ENCODE measurements around the gene C19orf73.
"Not testable (repeated sequence)": the region's sequence is repeated elsewhere in the genome, so short reads cannot be mapped to it uniquely, and the experiment has no call there.

Gene C19orf73

DNA sequence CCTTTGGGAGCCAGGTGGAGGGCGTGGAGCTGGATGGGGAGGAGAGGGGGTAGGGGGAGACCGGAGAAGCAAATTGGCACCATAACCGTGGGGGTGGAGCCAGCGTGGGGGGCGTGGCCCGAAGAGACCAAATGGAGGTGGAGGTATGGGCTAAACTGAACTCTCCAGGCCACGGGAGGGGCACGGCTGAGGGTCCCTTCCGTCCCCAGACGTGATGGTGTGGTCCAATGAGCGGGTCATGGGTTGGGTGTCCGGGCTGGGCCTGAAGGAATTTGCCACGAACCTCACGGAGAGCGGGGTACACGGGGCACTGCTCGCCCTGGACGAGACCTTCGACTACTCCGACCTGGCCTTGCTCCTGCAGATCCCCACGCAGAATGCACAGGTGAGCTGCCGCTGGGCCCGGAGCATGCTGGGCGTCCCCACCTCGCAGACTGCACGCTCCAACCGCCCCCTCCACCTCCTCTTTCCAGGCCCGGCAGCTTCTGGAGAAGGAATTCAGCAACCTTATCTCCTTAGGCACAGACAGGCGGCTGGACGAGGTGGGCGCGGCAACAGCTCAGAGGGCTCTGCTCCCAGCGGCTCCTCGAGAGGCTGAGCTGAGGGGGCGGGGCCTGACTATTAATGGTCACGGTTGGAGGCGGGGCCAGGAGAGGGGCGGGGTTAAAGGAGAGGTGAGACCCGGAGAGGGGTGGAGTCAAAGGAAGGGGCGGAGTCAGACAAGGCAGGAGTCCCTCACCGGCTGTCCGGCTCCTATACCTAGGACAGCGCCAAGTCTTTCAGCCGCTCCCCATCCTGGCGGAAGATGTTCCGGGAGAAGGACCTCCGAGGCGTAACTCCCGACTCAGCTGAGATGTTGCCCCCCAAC is 30.1 kb upstream of the C19orf73 start:
- DNase-seq (ENCODE audit: low spot score) = peak; percentile 99

GRCh38 chr19:49148044-49148682 is 29.2 kb upstream of the C19orf73 start:
- DNase-seq (ENCODE audit: low spot score) = peak; percentile 48

DNA sequence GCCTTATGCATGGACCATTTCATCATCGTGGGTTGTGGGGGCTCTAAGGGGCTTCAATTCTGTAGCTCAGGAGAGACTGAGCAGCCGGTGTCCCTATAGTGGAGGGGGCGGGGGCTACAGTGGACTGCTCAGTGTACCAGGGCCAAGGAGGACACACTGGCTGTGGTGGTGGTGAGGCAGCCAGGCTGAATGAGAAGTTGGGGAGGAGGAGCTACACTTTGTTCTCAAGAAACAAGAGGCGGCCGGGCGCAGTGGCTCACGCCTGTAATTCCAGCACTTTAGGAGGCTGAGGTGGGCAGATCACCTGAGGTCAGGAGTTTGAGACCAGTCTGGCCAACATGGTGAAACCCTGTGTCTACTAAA is 27.4 kb upstream of the C19orf73 start:
- DNase-seq (ENCODE audit: low spot score) = not testable (repeated sequence)

GRCh38 chr19:49145573-49146407 is 26.8 kb upstream of the C19orf73 start:
- DNase-seq (ENCODE audit: low spot score) = peak; percentile 88

DNA sequence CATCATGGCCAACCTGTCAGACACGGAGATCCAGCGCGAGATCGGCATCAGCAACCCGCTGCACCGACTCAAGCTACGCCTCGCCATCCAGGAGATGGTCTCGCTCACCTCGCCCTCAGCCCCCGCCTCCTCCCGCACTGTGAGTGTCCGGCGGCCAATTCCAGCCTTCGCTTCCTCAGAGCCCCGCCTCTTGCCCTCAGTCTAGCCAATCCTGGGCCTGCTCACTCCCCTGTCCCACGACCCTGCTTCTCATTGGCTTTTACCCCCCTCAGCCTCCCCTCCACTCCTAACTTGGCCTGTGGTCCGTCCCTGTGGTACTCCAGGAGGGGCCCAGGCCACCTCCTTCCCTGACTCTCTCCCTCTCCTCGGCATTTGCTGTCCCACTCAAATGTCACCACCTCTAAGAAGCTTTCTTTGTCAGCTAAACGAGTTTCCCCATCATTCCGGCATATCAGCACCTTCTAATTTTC is 24.0 kb upstream of the C19orf73 start:
- DNase-seq (ENCODE audit: low spot score) = peak; percentile 96

- no peak for DNase-seq (ENCODE audit: low spot score)
Observed at GRCh38 chr19:49141352-49141751, 22.4 kb upstream of the C19orf73 start.

GRCh38 chr19:49140951-49141350 is 22.0 kb upstream of the C19orf73 start:
- no peak for DNase-seq (ENCODE audit: low spot score)

DNA sequence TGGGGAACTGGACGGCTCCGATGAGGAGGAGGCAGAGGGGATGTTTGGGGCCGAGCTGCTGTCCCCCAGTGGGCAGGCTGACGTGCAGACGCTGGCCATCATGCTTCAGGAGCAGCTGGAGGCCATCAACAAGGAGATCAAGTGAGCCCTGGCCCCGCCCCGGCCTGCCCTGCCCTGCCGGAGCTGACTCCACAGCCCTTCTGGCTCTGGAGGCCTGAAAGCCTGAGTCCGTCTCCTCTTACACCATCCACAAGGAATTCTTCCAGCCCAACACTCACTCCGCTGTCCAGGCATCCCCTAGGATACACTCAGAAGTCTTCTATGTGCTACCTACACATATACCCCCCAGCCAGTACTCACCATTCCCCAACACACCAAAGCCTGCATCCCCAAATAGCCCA is 17.8 kb upstream of the C19orf73 start:
- DNase-seq (ENCODE audit: low spot score) = no peak

DNA sequence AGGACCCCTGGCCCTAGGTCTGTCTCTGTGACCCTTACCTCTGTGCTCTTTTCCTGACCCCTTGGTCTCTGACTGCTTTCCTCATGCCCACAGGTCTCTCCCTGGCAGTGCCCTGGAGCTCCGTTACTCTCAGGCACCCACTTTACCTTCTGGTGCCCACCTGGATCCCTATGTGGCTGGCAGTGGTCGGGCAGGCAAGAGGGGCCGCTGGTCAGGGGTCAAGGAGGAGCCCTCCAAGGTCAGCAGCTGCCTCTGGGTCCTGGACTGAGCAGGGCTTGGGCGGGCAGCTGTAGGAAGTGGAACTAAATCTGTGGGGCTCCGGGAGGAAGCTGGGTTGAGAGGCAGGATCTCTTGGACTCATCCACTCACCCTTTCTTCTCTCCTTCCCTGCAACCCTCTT is 16.7 kb upstream of the C19orf73 start:
- DNase-seq (ENCODE audit: low spot score) = no peak

DNA sequence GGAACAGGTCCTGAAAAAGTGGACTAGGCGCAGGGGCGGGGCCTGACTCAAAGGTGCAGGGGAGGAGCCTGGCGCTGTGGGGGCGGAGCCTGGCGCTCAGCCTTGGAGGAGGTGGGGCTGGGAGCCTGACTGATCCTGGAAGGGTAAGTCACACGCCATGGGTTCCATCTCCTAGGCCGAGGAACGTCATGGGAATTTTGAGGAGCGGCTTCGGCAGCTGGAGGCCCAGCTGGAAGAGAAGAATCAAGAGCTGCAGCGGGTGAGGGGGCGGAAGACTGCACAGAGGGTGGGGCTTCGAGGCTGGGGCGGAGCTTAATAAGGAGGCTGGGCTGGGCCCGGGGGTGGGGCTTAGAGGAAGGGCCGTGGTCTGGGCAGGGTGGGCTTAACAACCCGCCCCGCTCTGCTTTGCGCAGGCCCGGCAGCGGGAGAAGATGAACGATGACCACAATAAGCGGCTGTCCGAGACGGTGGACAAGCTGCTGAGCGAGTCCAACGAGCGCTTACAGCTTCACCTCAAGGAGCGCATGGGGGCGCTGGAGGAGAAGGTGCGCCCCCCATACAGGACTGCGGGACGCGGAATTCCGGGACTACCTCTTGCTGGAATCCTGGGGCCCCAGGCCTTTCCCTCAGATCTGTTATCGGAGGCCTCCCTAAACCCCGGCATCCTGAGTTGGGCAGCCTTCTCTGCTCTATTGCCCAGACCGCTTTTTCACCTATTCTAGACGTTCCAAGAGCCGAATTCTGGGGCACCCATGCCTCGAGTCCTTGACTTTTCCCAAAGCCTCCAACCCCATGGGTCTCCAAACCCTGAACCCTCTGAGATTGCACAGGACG is 14.9 kb upstream of the C19orf73 start:
- no peak for DNase-seq (ENCODE audit: low spot score)

GRCh38 chr19:49132974-49133609 is 14.1 kb upstream of the C19orf73 start:
- no peak for DNase-seq (ENCODE audit: low spot score)

GRCh38 chr19:49130325-49130724 is 11.4 kb upstream of the C19orf73 start:
- no peak for DNase-seq (ENCODE audit: low spot score)

- no peak for DNase-seq (ENCODE audit: low spot score)
Observed at GRCh38 chr19:49129238-49129583, 10.3 kb upstream of the C19orf73 start.

DNA sequence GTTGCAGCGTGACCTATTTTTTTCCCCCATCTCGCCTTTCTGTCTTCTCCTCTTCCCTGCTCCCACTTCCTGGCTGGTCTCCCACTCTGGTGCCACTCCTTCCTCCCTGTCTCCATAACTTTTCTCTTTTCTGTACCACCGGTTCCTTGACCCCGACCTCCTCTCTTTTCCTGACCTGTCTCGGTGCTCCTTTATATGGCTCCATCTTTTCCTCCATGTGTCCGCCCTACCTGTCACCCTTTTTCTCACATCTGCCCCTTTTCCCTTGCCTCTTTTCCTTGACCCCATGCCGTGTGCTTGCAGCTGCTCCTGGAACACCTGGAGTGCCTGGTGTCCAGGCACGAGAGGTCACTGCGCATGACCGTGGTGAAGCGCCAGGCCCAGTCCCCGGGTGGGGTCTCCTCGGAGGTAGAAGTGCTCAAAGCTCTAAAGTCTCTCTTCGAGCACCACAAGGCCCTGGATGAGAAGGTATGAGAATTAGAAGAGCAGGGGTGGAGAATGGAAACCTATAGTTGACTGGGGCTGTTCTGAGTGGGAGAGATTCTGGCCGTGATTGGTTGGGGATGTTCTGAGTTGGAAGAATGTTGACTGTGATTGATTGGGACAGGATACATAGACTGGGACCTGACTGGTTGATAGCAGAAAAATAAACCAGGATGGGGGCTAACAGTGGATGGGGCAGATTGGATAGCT is 9.7 kb upstream of the C19orf73 start:
- DNase-seq (ENCODE audit: low spot score) = no peak

- peak; percentile 98 for DNase-seq (ENCODE audit: low spot score)
Observed at GRCh38 chr19:49127674-49128544, 9.0 kb upstream of the C19orf73 start.

- DNase-seq (ENCODE audit: low spot score) = not testable (repeated sequence)
Observed at GRCh38 chr19:49127225-49127624, 8.3 kb upstream of the C19orf73 start.

DNA sequence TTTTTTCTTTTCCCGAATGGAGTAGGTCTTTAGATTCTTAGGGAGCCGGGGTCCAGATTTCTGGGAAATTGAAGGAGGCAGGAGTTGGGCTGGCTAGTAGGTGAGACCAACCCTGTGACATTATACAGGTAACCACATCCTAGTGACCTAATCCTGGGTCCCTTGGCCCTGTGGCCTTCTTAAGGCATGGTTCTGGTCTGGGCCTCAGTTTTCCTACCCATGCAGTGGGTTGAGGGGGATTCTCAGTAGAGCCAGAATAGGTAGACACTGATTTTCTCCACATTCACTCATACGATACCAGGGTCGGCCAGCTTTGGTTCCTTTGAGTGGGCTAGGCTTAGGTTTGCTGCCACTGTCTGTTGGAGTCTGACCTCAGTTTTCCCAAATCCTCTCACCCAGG is 7.6 kb upstream of the C19orf73 start:
- no peak for DNase-seq (ENCODE audit: low spot score)

DNA sequence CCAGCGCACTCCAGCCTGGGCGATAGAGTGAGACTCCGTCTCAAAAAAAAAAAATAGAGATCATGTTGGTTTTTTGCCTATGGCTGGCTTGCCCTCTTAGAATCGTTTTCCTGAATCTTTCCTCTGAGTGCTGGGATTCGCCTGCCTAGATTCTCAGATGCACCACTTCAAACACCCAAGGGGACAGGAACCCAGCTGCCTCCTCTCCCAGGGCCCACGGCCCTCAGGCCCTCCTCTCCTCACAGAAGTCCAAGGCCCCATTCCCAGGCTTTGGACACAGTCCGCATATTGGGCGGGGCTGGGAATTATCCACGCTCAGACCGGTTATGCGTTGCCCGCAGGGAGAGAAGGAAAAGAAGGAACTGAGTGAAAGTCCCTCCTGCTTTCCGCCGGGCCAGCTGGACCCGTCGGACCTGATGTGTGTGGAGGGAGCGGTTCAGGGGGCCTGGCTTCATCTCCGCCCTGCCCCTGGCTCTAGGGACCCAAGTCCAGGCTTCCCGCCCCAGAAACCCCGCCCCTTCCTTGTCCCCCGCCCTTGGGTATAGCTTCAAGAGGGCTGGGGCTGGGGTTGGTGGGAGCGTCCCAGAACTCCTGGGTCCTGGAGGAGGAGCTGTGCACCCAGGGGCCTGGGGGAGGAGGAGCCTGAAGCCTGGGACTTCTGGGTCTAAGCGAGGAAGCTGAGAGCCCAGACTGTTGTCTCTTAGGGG is 6.2 kb upstream of the C19orf73 start:
- DNase-seq (ENCODE audit: low spot score) = peak; percentile 57

DNA sequence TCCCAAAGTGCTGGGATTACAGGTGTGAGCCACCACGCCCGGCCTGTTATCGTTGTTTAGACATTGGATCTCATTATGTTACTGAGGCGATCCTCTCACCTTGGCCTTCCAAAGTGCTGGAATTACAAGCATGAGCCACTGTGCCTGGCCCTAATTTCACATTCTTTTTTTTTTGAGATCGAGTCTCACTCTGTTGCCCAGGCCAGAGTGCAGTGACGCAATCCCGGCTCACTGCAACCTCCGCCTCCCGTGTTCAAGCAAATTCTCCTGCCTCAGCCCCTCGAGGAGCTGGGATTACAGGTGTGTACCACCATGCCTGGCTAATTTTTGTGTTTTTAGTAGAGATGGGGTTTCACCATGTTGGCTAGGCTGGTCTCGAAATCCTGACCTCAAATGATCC is 4.3 kb upstream of the C19orf73 start:
- not testable (repeated sequence) for DNase-seq (ENCODE audit: low spot score)
